ENCODE data around the gene SYNGAP1. TPM values are rescaled to one million over a fixed set of nuclear protein-coding genes. Genes with fewer than 3 reads are reported as not detected.
"Not testable (repeated sequence)": the region's sequence is repeated elsewhere in the genome, so short reads cannot be mapped to it uniquely, and the experiment has no call there.

SYNGAP1 gene
- total RNA-seq, 2 donors from 2014 or later, result 82.3 to 83.9 TPM

GRCh38 chr6:33390767-33391277, 29.0 kb upstream of the SYNGAP1 start:
- peak overlapping the region; percentile 89 for H3K27ac Mint-ChIP-seq
- peaks cover 28% of the 10 kb centered on the region for H3K4me1 Mint-ChIP-seq
- no peaks in the 10 kb centered on the region for H3K9me3 ChIP-seq (ENCODE audit: control insufficient read depth, low read length, poor library complexity, severe bottlenecking)
- H3K36me3 Mint-ChIP-seq (ENCODE audit: low read depth), result no peaks in the 10 kb centered on the region
- H3K27me3 Mint-ChIP-seq, result no peaks in the 10 kb centered on the region
- DNase-seq, result no peak
- peak overlapping the region; percentile 87 for H3K4me3 Mint-ChIP-seq
- peak; percentile 3 for ATAC-seq

GRCh38 chr6:33391278-33391921, 28.5 kb upstream of the SYNGAP1 start, which contains the start of gene KIFC1:
TSS of gene KIFC1 (plus strand) at chr6:33391823. CDS start at chr6:33391986, 163 bp downstream.
- H3K4me3 Mint-ChIP-seq, result peak within 1 kb of the TSS; percentile 87
- DNase-seq (peak; percentile 97 to 99 (median 98)), ATAC-seq (peak; percentile 92)
- H3K4me1 Mint-ChIP-seq, result peaks cover 28% of the 10 kb centered on the region
- H3K9me3 ChIP-seq (ENCODE audit: control insufficient read depth, low read length, poor library complexity, severe bottlenecking), result no peaks in the 10 kb centered on the region
- H3K27me3 Mint-ChIP-seq, result no peaks in the 10 kb centered on the region
- no peaks in the 10 kb centered on the region for H3K36me3 Mint-ChIP-seq (ENCODE audit: low read depth)
- H3K27ac Mint-ChIP-seq, result peak within 1 kb of the TSS; percentile 89

- ATAC-seq, result no peak
- Mint-ChIP-seq H3K4me3 (peak overlapping the region; percentile 87), H3K27me3 (no peaks in the 10 kb centered on the region), H3K27ac (peak overlapping the region; percentile 89), H3K36me3 (ENCODE audit: low read depth) (no peaks in the 10 kb centered on the region), H3K4me1 (peaks cover 28% of the 10 kb centered on the region)
- DNase-seq, result no peak
- H3K9me3 ChIP-seq (ENCODE audit: control insufficient read depth, low read length, poor library complexity, severe bottlenecking), result no peaks in the 10 kb centered on the region
Measured at GRCh38 chr6:33391922-33392594, 27.8 kb upstream of the SYNGAP1 start.

GRCh38 chr6:33392595-33392948, 27.3 kb upstream of the SYNGAP1 start:
- no peaks in the 10 kb centered on the region for H3K9me3 ChIP-seq (ENCODE audit: control insufficient read depth, low read length, poor library complexity, severe bottlenecking)
- DNase-seq, result no peak
- Mint-ChIP-seq H3K27me3 (no peaks in the 10 kb centered on the region), H3K36me3 (ENCODE audit: low read depth) (no peaks in the 10 kb centered on the region), H3K27ac (peak overlapping the region; percentile 89), H3K4me3 (peak overlapping the region; percentile 87), H3K4me1 (peaks cover 28% of the 10 kb centered on the region)
- no peak for ATAC-seq

- Mint-ChIP-seq H3K27me3 (no peaks in the 10 kb centered on the region), H3K36me3 (ENCODE audit: low read depth) (no peaks in the 10 kb centered on the region), H3K4me3 (peak overlapping the region; percentile 43), H3K27ac (peak overlapping the region; percentile 89), H3K4me1 (peaks cover 28% of the 10 kb centered on the region)
- no peaks in the 10 kb centered on the region for H3K9me3 ChIP-seq (ENCODE audit: control insufficient read depth, low read length, poor library complexity, severe bottlenecking)
- ATAC-seq (no peak), DNase-seq (no peak)
Measured at GRCh38 chr6:33392979-33393378, 26.9 kb upstream of the SYNGAP1 start.

GRCh38 chr6:33397541-33397940, 22.3 kb upstream of the SYNGAP1 start:
- no peaks in the 10 kb centered on the region for H3K27me3 Mint-ChIP-seq
- H3K36me3 Mint-ChIP-seq (ENCODE audit: low read depth), result no peaks in the 10 kb centered on the region
- no peak for ATAC-seq
- no peaks in the 10 kb centered on the region for H3K9me3 ChIP-seq (ENCODE audit: control insufficient read depth, low read length, poor library complexity, severe bottlenecking)
- no peak for DNase-seq
- peaks cover 16% of the 10 kb centered on the region for H3K4me1 Mint-ChIP-seq
- H3K4me3 Mint-ChIP-seq, result no peak overlapping the region
- H3K27ac Mint-ChIP-seq, result peak overlapping the region; percentile 87

- H3K27ac Mint-ChIP-seq; ATAC-seq; H3K4me1 Mint-ChIP-seq; H3K27me3 Mint-ChIP-seq; H3K4me3 Mint-ChIP-seq; H3K36me3 Mint-ChIP-seq (ENCODE audit: low read depth); H3K9me3 ChIP-seq (ENCODE audit: control insufficient read depth, low read length, poor library complexity, severe bottlenecking); DNase-seq: not testable (repeated sequence)
Measured at GRCh38 chr6:33398601-33399000, 21.3 kb upstream of the SYNGAP1 start.

GRCh38 chr6:33399881-33400280, 20.0 kb upstream of the SYNGAP1 start:
- H3K36me3 Mint-ChIP-seq (ENCODE audit: low read depth); H3K27ac Mint-ChIP-seq; H3K4me3 Mint-ChIP-seq; DNase-seq; H3K27me3 Mint-ChIP-seq; ATAC-seq; H3K9me3 ChIP-seq (ENCODE audit: control insufficient read depth, low read length, poor library complexity, severe bottlenecking): not testable (repeated sequence)
- H3K4me1 Mint-ChIP-seq, result peaks cover 11% of the 10 kb centered on the region

- ATAC-seq (no peak), DNase-seq (no peak)
- Mint-ChIP-seq H3K36me3 (ENCODE audit: low read depth) (peaks cover 4% of the 10 kb centered on the region), H3K4me1 (peaks cover 17% of the 10 kb centered on the region), H3K27me3 (no peaks in the 10 kb centered on the region), H3K4me3 (no peak overlapping the region), H3K27ac (peak overlapping the region; percentile 74)
- H3K9me3 ChIP-seq (ENCODE audit: control insufficient read depth, low read length, poor library complexity, severe bottlenecking), result no peaks in the 10 kb centered on the region
Measured at GRCh38 chr6:33404884-33405283, 15.0 kb upstream of the SYNGAP1 start.

- Mint-ChIP-seq H3K4me3 (no peak overlapping the region), H3K27me3 (no peaks in the 10 kb centered on the region), H3K36me3 (ENCODE audit: low read depth) (peaks cover 4% of the 10 kb centered on the region), H3K4me1 (peaks cover 20% of the 10 kb centered on the region), H3K27ac (peak overlapping the region; percentile 74)
- no peaks in the 10 kb centered on the region for H3K9me3 ChIP-seq (ENCODE audit: control insufficient read depth, low read length, poor library complexity, severe bottlenecking)
- no peak for ATAC-seq
- no peak for DNase-seq
Measured at GRCh38 chr6:33405386-33405940, 14.4 kb upstream of the SYNGAP1 start.

GRCh38 chr6:33406126-33406525, 13.7 kb upstream of the SYNGAP1 start:
- H3K4me1 Mint-ChIP-seq, result peaks cover 20% of the 10 kb centered on the region
- peaks cover 4% of the 10 kb centered on the region for H3K36me3 Mint-ChIP-seq (ENCODE audit: low read depth)
- no peak for ATAC-seq
- H3K9me3 ChIP-seq (ENCODE audit: control insufficient read depth, low read length, poor library complexity, severe bottlenecking), result no peaks in the 10 kb centered on the region
- H3K4me3 Mint-ChIP-seq, result peak overlapping the region; percentile 77
- no peaks in the 10 kb centered on the region for H3K27me3 Mint-ChIP-seq
- no peak for DNase-seq
- peak overlapping the region; percentile 74 for H3K27ac Mint-ChIP-seq

GRCh38 chr6:33407132-33407718, 12.6 kb upstream of the SYNGAP1 start:
- H3K4me3 Mint-ChIP-seq, result no peak overlapping the region
- no peaks in the 10 kb centered on the region for H3K9me3 ChIP-seq (ENCODE audit: control insufficient read depth, low read length, poor library complexity, severe bottlenecking)
- peak overlapping the region; percentile 57 for H3K27ac Mint-ChIP-seq
- peaks cover 4% of the 10 kb centered on the region for H3K36me3 Mint-ChIP-seq (ENCODE audit: low read depth)
- no peak for DNase-seq
- H3K27me3 Mint-ChIP-seq, result no peaks in the 10 kb centered on the region
- no peak for ATAC-seq
- peaks cover 26% of the 10 kb centered on the region for H3K4me1 Mint-ChIP-seq

- Mint-ChIP-seq H3K27ac (peak overlapping the region; percentile 92), H3K36me3 (ENCODE audit: low read depth) (peaks cover 9% of the 10 kb centered on the region), H3K4me3 (peak overlapping the region; percentile 96), H3K27me3 (no peaks in the 10 kb centered on the region), H3K4me1 (peaks cover 42% of the 10 kb centered on the region)
- DNase-seq (peak; percentile 95 to 99 (median 98)), ATAC-seq (peak; percentile 76)
- H3K9me3 ChIP-seq (ENCODE audit: control insufficient read depth, low read length, poor library complexity, severe bottlenecking), result no peaks in the 10 kb centered on the region
Measured at GRCh38 chr6:33410050-33410710, 9.7 kb upstream of the SYNGAP1 start.

Measured in T-helper 17 cell (primary cell).